ENCODE data around the gene PHF14. TPM values are rescaled to one million over a fixed set of nuclear protein-coding genes. Genes with fewer than 3 reads are reported as not detected.
"Not testable (repeated sequence)": the region's sequence is repeated elsewhere in the genome, so short reads cannot be mapped to it uniquely, and the experiment has no call there.

The PHF14 gene
- 26.0 TPM for total RNA-seq
- long read RNA-seq, partial matches to known transcripts: 4 of 9 reads
- long read RNA-seq, other reads (novel, unspliced or antisense): 5 of 9 reads

GRCh38 chr7:10973061-10973941 lies at the start of gene PHF14:
Gene PHF14 (plus strand): TSS chr7:10973872. CDS start chr7:10974324, 452 bp downstream.
- peak; percentile 99 for DNase-seq (ENCODE audit: low spot score)

DNA sequence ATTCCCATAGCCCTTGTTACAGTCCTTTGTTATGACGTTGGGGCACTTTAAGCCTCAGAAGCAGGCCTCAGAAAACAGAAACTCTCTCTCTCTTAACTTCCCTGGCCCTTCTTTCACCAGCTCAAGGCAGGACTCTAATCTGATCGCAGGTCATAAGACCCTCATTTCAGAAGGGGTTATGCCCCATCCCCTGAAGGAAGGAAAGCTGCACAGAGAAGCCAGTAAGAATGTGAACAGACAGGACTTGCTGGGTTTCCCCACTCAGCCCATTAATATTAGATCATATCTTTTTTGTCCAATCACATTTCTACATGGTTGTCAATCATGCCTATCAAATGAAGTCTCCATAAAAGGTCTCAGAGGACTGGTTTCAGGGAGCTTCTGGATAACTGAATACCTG lies 49.3 kb upstream of the PHF14 start:
- no peak for DNase-seq (ENCODE audit: low spot score)

- DNase-seq (ENCODE audit: low spot score): not testable (repeated sequence)
Measured at GRCh38 chr7:10928203-10928602, 45.5 kb upstream of the PHF14 start.

- no peak for DNase-seq (ENCODE audit: low spot score)
Measured at GRCh38 chr7:10930551-10930950, 43.1 kb upstream of the PHF14 start.

- no peak for DNase-seq (ENCODE audit: low spot score)
Measured at GRCh38 chr7:10931161-10931560, 42.5 kb upstream of the PHF14 start.

DNA sequence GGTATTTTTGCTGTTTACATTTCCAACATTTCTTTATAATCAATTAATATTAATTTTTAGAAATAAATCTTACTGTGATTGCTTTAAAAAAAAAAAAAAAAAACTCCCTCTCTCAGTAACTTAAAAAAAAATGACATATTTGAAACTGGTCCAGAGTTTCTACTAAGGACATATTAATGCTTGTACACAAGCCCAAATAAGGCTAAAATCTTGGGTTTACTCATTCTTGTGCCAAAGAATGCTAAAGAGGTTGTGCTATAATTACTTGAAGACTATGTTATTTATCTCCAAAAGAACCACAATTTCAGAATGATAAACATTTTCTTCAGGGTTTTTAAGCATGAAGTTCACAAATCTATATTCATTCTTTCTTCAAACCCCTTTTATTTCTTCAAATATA lies 39.4 kb upstream of the PHF14 start:
- no peak for DNase-seq (ENCODE audit: low spot score)

GRCh38 chr7:10939237-10939910 lies 34.3 kb upstream of the PHF14 start:
- DNase-seq (ENCODE audit: low spot score): no peak

DNA sequence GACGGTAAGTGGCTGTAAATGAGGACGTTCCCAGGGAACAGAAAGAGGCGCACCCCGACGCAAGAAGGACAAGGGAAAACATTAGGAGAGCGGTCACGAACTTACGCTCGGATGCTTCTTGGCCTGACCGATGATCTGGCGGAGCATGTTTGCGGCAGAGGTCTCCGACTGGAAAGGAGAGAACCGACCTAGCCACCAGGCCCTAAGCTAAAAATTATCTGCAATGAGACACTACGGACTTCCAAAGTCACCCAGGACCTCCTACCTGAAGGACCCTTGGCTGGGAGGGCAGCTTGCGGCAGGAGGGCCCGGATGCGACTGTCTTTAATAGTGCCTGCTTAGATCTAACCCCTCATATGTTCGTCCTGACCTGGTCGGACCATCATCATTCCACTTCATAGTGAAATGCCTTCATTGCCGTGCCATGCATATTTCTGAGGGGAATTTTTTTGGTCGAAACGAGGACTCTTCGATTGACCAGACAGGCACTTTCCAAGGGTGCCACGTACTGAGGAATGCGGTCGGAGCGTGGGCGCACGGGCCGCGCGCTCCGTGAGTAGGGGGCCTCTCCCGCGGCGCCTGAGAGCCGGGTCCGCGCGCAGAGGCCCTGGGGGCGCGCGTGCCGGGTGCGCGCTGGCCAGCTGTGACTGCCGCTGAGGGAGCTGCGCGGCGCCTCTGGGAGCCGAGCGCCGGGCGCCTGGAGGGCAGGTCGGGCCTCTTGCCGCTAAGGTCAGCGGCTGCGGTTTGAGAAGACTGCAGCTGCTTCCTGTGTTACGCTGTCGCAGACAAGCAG lies 33.6 kb upstream of the PHF14 start:
- peak; percentile 95 for DNase-seq (ENCODE audit: low spot score)

- DNase-seq (ENCODE audit: low spot score): no peak
Measured at GRCh38 chr7:10940704-10941355, 32.8 kb upstream of the PHF14 start.

DNA sequence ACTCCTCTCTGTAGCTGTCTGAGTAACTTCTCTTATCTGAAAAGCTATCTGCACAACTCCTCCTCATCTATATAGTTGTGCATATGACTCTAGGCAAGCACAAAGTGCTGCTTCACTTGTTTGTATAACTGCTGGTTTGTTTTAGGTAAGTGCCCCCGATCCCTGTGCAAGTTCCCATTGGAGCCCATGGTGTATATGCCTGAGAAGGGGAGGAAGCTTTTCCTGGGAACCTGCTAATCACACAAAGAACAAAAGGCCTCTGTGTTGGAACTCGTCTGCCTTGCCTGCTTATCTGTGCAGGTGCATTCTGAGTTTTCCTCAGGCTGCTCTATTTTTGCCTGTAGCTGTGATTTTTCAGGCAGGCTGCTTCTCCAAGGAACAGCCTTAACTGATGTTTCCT lies 23.2 kb upstream of the PHF14 start:
- no peak for DNase-seq (ENCODE audit: low spot score)

DNA sequence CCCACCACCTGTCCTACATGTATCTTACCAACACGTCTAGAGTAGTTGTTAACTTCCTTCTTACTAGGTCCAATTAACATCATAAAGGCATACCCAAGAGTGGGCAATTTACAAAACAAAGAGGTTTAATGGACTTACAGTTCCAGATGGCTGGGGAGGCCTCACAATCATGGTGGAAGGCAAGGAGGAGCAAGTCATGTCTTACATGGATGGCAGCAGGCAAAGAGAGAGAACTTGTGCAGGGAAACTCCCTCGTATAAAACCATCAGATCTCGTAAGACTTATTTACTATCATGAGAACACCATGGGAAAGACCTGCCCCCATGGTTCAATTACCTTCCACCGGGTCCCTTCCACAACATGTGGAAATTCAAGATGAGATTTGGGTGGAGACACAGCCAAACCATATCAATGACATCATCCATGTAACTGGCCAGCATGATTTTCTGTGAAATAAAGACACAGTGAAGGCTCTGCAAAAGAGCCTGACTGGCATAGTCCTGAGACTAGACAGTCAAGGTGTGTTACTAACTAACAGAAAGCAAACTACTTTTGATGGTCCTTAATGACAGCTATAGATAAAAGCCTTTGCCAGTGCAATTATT lies 22.6 kb upstream of the PHF14 start:
- DNase-seq (ENCODE audit: low spot score): not testable (repeated sequence)

DNA sequence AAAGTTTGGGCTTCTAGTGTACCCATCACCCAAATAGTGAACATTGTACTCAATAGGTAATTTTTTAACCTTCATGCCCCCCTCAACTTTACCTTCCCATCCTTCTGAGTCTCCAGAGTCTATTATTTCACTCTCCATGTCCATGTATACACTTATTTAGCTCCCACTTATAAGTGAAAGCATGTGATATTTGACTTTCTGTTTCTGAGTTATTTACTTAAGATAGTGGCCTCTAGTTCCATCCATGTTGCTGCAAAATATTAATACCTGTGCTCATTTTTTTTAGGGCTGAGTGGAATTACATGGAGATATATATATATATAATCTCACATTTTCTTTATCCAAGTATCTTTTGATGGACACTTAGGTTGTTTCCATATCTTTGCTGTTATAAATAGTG lies 21.1 kb upstream of the PHF14 start:
- no peak for DNase-seq (ENCODE audit: low spot score)

GRCh38 chr7:10953078-10953750 lies 20.5 kb upstream of the PHF14 start:
- not testable (repeated sequence) for DNase-seq (ENCODE audit: low spot score)

GRCh38 chr7:10956528-10956927 lies 17.1 kb upstream of the PHF14 start:
- no peak for DNase-seq (ENCODE audit: low spot score)

DNA sequence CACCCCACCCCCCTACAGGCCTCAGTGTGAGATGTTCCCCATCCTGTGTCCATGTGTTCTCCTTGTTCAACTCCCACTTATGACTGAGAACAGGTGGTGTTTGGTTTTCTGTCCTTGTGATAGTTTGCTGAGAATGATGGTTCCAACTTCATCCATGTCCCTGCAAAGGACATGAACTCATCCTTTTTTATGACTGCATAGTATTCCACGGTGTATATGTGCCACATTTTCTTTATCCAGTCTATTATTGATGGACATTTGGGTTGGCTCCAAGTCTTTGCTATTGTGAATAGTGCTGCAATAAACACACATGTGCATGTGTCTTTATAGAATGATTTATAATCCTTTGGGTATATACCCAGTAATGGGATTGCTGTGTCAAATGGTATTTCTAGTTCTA lies 13.4 kb upstream of the PHF14 start:
- DNase-seq (ENCODE audit: low spot score): not testable (repeated sequence)

- not testable (repeated sequence) for DNase-seq (ENCODE audit: low spot score)
Measured at GRCh38 chr7:10965016-10965415, 8.7 kb upstream of the PHF14 start.

DNA sequence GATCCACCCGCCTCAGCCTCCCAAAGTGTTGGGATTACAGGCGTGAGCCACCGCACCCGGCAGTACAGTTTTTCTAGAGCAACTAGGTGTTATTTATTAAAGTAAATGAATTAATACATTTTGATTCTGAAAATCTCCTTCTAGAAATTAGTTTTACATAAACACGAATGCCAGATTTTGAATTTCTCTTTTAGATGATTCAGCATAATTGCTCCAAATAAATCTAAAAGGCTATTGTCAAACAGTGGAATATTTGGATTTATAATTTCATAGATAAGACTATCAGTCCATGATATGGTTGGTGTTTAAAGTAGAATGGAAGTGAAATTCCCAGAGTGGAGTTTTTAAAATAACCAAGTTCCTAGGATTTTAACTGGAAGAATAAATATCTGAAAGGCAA lies 1.5 kb upstream of the PHF14 start:
- no peak for DNase-seq (ENCODE audit: low spot score)

- no peak for DNase-seq (ENCODE audit: low spot score)
Measured at GRCh38 chr7:10973942-10974911, 555 bp downstream of the PHF14 start.

- no peak for DNase-seq (ENCODE audit: low spot score)
Measured at GRCh38 chr7:10977113-10977512, 3.4 kb downstream of the PHF14 start.

Data from mesenteric fat pad (tissue), 1 donor.